GF-D8 (cell line): Measurements from ENCODE around the gene PDHA1.

Experiments
- DNase-seq: peaks from one replicate; lab custom pipeline; 2025; lab: John Stamatoyannopoulos, UW

The PDHA1 gene

DNA sequence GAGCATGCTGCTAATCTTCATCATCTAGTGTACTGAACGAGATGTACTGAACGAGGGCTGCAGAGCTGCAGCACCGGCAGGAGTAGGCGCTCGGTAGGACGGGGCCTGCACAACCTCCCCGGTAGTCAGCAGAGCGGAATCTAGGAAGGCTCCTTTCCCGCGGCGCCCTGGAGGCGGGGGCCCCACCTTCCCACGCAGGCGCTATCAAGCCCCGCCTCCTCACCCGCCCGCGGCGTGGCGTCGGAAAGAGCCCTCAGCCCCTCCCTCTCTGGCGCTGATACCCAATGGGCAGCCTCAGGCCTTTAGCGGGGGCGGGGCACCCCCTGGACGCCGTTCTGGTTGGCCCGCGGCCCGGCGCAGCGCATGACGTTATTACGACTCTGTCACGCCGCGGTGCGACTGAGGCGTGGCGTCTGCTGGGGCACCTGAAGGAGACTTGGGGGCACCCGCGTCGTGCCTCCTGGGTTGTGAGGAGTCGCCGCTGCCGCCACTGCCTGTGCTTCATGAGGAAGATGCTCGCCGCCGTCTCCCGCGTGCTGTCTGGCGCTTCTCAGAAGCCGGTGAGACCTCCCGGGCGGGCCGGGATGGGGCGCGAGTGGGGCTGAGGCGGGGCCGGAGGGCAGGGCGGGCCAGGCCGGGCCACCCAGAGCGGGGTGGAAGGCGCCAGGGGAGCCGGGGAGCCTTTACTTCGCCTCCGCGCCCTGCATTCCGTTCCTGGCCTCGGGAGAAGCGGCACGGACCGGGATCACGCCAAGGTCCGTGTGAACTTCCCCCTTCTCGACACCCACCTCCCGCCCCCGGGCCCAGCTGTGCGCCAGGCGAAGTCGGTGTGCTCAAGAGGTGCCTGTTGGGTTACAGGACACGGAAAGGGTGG is at the start of gene PDHA1:
Gene PDHA1, plus strand, starts transcription at position 393 of the 874 bp plus-strand sequence. Its CDS starts 111 bp downstream, at position 504.
- peak; percentile 73 for DNase-seq

DNA sequence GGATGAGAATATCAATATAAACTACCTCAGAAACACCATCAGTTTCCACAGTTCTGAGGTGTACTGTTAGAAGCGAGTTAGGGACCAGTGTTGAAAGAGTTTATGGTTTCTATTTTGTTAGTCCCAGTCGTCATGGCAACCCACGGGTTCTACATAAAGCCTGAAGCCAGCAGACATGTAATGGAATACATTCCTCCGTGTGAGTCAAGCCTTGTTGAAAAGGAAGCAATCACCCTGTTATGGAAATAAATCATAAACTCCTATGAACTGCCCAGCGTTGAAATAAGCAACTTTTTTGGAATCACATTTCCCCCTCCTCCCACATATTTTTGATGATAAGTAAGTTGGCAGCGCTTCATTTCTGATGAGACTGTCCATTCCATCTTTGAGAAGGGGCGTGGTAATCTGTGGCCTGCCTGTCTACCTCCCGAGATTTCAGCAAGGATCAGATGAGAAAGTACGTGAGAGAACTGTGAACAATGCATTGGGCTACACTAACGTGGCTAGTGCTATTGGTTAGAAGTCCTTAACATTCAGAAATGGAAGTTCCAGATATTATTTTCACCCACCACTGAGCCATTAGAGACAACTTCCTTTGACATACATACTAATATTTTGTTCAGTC is 40.4 kb upstream of the PDHA1 start:
- DNase-seq: no peak

- no peak for DNase-seq
Measured at GRCh38 chrX:19326567-19326966, 17.2 kb upstream of the PDHA1 start.

DNA sequence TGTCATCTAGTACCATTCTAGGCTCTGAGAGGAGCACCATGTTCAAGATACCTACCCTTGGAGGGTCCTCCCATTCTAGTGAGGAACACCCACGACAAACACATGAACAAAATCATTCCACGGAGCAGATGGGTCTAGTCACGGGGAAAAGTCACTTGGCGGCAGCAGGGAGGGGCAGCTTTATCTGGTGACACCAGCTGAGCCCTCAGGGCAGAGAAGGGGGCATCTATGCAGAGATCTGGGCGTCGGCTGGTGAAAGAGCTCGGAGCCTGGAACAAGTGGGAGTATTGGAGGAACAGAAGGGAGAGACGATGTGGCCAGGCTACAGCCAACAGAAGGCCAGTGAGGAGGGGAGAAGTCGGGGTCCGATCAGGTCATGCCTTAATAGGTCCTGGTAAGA is 11.9 kb upstream of the PDHA1 start:
- no peak for DNase-seq

GRCh38 chrX:19332983-19333382 is 10.7 kb upstream of the PDHA1 start:
- no peak for DNase-seq

- DNase-seq: no peak
Measured at GRCh38 chrX:19334945-19335626, 8.6 kb upstream of the PDHA1 start.

DNA sequence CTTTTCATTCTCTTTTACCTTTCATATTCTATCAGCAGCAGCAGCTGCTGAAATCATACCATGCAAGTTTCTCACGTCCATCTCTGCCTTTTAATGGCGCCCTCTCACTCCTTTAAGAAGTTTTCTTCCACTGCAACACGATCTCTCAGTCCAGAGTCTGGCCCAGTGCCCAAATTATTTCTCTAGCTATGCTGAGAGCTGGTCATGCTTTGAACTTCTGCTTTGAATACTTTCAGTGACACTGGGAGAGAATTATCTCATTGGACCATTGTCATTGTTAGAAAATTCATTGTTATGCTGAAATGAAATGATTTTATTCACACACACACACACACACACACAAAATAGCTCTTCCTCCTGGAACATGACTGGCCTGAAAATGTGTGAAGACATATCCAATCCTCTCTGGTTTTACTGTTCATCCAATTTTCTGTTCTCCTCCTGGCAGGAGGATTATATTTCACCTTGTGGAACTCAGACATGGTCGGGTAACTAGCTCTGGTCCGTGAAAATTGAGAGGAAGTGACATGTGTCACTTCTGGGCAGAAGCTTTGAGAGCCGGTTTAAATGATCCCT is 1.3 kb upstream of the PDHA1 start:
- no peak for DNase-seq

- DNase-seq: no peak
Measured at GRCh38 chrX:19343085-19343534, 617 bp upstream of the PDHA1 start.

GRCh38 chrX:19344661-19345060 is 934 bp downstream of the PDHA1 start:
- no peak for DNase-seq

DNA sequence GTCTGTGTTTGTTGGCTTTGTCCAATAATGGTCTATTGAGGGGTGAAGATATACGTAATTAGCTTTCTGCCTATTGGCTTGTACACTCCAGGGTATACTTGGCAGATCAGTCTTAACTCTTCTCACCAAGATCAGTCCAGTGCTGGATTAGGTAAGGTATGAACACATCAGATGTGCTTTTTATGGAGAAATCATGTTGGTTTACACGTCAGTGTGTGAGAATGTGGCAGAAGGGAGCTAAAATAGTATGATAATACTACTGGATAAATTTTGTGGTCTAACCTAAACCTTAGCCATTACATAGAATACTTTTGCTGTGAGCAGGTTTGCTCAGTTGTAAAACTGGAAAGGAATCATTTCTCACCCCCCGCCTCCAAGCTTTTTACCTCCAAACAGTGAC is 4.2 kb downstream of the PDHA1 start:
- DNase-seq: no peak

DNA sequence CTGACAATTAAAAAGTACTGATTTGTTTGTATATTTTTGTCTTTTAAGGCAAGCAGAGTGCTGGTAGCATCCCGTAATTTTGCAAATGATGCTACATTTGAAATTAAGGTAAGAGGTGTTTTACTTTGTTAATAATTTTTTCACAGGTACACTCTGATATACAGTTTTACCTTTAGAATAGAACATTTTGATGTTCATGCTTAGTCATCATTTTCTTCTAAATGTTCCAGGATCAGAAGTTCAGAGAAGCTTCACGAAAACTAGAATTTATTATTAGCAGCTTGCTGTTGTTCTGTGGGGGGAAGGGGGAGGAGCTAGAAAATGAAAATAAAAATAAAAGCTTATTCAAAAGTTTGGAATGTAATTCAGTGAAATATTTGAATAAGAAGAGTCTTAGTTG is 5.5 kb downstream of the PDHA1 start:
- no peak for DNase-seq

DNA sequence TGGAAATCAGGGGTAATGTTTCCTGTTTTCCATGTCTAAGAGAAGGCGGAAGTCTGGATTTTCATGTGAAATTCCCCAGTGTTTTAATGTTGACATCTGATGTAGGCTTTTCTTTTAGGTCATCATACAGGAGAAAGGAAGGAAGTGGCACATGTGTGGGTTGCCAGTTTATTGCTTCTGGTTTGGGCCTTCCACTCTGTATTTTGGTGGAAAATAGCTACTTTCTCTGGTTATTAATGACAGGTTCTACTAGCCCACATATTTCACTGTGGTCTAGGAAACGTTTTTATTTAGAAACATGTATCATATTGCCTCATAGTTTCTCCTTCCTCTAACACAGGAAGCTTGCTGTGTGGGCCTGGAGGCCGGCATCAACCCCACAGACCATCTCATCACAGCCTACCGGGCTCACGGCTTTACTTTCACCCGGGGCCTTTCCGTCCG is 7.2 kb downstream of the PDHA1 start:
- peak; percentile 84 for DNase-seq

GRCh38 chrX:19354625-19355024 is 10.9 kb downstream of the PDHA1 start:
- no peak for DNase-seq

DNA sequence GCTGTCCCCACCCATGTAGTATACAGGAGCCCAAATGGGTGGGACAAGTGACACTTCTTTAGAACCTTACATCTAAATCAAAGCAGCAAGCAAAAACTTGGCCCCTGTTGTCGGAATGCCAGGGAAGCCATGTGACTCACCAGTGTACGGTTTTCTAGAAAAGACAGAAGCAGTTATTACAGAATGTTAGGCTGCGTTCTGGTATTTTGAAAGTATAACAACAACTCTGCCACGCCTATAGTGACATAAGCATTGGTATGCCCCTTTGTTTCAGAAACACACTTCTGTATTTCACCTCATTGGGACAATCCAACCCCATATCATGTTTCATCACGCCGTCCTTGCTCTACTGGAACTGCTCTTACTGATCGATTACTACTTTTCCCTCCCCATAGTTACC is 14.8 kb downstream of the PDHA1 start:
- no peak for DNase-seq

DNA sequence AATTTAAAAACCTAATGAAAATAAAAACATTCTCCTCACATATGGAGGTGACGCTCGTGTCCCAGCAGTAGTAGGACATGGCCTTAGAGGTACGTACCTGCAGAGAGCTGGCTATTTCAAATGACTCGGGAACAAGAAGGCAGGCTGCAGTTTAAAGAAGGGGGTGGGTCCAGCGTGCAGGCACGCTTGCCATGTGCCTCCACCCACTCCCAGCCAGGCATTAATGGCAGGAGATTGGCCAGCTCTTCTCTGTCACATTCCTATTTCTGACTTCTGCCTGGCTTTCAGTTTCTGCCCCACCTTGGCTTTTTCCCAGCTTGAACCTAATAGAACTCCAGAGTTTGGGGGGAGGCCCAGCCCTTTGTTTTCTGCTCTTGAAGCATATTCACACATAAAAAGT is 17.2 kb downstream of the PDHA1 start:
- DNase-seq: no peak

DNA sequence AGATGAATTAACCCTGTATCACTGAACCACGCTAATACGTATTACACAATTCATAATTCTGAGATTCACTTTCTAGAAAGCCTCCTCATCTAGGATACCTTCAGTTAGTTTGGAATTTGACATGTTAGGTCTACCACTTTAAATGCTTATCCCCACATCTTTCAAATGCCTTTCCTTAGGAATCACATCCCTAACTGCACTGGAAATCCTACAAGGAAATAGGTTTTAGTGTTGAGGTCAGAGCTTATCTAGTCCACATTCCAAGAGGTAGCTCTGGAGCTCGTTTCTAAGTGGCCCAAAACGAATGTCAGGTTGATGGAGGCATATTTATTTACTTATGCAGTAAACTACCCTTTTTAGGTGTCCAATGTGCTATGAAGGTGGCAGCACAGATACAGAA is 18.0 kb downstream of the PDHA1 start:
- no peak for DNase-seq

GRCh38 chrX:19368576-19368975 is 24.8 kb downstream of the PDHA1 start:
- no peak for DNase-seq

- no peak for DNase-seq
Measured at GRCh38 chrX:19370061-19370460, 26.3 kb downstream of the PDHA1 start.

GRCh38 chrX:19372170-19372546 is 28.4 kb downstream of the PDHA1 start:
- peak; percentile 4 for DNase-seq

GRCh38 chrX:19372547-19373331 is 29.0 kb downstream of the PDHA1 start:
- no peak for DNase-seq

DNA sequence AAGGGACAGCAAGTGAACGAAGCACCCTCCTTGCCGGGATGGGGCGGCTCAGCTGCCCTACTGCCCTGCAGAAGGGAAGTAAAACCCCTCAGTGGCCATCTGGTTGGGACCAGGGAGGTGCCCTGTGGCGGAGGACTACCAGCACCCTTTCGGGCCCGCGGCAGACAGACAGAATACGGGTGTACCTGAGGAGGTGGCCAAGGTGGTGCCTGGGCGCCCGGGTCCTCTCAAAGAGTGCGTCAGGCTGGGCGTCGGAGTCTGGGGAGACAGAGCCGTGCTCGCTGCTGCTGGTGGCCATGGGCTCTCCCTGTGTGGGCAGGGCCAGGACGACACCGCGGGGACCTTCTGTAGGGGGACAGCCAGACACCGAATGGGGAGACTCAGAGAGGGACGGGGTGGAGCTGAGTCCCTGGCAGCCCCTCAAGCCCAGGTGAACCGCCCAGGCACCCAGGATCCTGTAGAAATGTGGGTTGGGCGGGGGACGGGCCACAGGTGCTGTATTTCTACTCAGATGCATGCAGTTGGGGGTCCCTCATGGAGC is 29.7 kb downstream of the PDHA1 start:
- DNase-seq: no peak
